Hematopoietic multipotent progenitor cell treated with erythropoietin and hydrocortisone succinate and interleukin-3 and kit ligand, for 6 days (in vitro differentiated cells): ENCODE measurements around the gene UBE2D2.
"Not testable (repeated sequence)": the region's sequence is repeated elsewhere in the genome, so short reads cannot be mapped to it uniquely, and the experiment has no call there.

Experiments
- DNase-seq: peaks from one replicate; pipeline ENCODE4 v3.0.0-alpha.2; 2015

The UBE2D2 gene

GRCh38 chr5:139588116-139588515, 27.0 kb downstream of the UBE2D2 start:
- DNase-seq = not testable (repeated sequence)

GRCh38 chr5:139588962-139589361, 27.8 kb downstream of the UBE2D2 start:
- no peak for DNase-seq

GRCh38 chr5:139592289-139592688, 31.1 kb downstream of the UBE2D2 start:
- no peak for DNase-seq

GRCh38 chr5:139593076-139593475, 31.9 kb downstream of the UBE2D2 start:
- not testable (repeated sequence) for DNase-seq

GRCh38 chr5:139593716-139594319, 32.7 kb downstream of the UBE2D2 start:
- DNase-seq = no peak

- no peak for DNase-seq
Measured at GRCh38 chr5:139597134-139597533, 36.0 kb downstream of the UBE2D2 start.

GRCh38 chr5:139598601-139598965, 37.4 kb downstream of the UBE2D2 start:
- DNase-seq = not testable (repeated sequence)

GRCh38 chr5:139600336-139600949, 39.3 kb downstream of the UBE2D2 start:
- DNase-seq = no peak

GRCh38 chr5:139601429-139601828, 40.3 kb downstream of the UBE2D2 start:
- DNase-seq = no peak

- DNase-seq = not testable (repeated sequence)
Measured at GRCh38 chr5:139601948-139602347, 40.8 kb downstream of the UBE2D2 start.

- no peak for DNase-seq
Measured at GRCh38 chr5:139605887-139606286, 44.7 kb downstream of the UBE2D2 start.

GRCh38 chr5:139611703-139612584, 50.8 kb downstream of the UBE2D2 start:
- DNase-seq = peak; percentile 40

- no peak for DNase-seq
Measured at GRCh38 chr5:139619861-139620260, 58.7 kb downstream of the UBE2D2 start.

- DNase-seq = not testable (repeated sequence)
Measured at GRCh38 chr5:139625398-139625797, 64.3 kb downstream of the UBE2D2 start.

GRCh38 chr5:139630855-139631254, 69.7 kb downstream of the UBE2D2 start:
- no peak for DNase-seq

- DNase-seq = no peak
Measured at GRCh38 chr5:139631520-139632165, 70.5 kb downstream of the UBE2D2 start.

GRCh38 chr5:139633295-139634027, 72.3 kb downstream of the UBE2D2 start:
- DNase-seq = peak; percentile 86

- no peak for DNase-seq
Measured at GRCh38 chr5:139634028-139634325, 72.8 kb downstream of the UBE2D2 start.

GRCh38 chr5:139634541-139634940, 73.4 kb downstream of the UBE2D2 start:
- DNase-seq = no peak

- no peak for DNase-seq
Measured at GRCh38 chr5:139635191-139635590, 74.1 kb downstream of the UBE2D2 start.

GRCh38 chr5:139635606-139636206, 74.6 kb downstream of the UBE2D2 start:
- peak; percentile 91 for DNase-seq

GRCh38 chr5:139636207-139636792, 75.2 kb downstream of the UBE2D2 start:
- DNase-seq = peak; percentile 59
